SK-MEL-5 (cell line): Measurements from ENCODE around the gene TIMM13. TPM values are rescaled to one million over a fixed set of nuclear protein-coding genes. Genes with fewer than 3 reads are reported as not detected.
"Not testable (repeated sequence)": the region's sequence is repeated elsewhere in the genome, so short reads cannot be mapped to it uniquely, and the experiment has no call there.

Source experiments
- DNase-seq: peaks from one replicate; pipeline ENCODE4 v3.0.0-alpha.2; 2016; ENCODE audit warnings: low read depth, low spot score
- in situ Hi-C: cut with HindIII; loops from 2 replicates; pipeline ENCODE4 v1.10.0; 2016; ENCODE audit warnings: low sequenced_read_pairs, high pct_unique_total_duplicates, low pct_unique_long_range_greater_than_20kb
- polyA plus RNA-seq, 2 experiments: library from polyadenylated mRNA; depleted of rRNA; stranded (reverse); fragments of >200 nt; gene quantifications; 2 replicates each; pipeline ENCODE4 v1.2.3, GENCODE V29; 2015
- total RNA-seq: library from RNA; depleted of rRNA; stranded (reverse); fragments of >200 nt; shearing (Covaris generic); gene quantifications from 2 replicates; pipeline ENCODE4 v1.2.3, GENCODE V29; 2014; rRNA removed

Gene TIMM13
- total RNA-seq = 48.9 and 52.3 TPM in 2 replicates
- 47.4 and 63.9 TPM in 2 replicates for polyA plus RNA-seq (2015; cell fraction: cytosol; rRNA removed)
- 18.4 and 35.2 TPM in 2 replicates for polyA plus RNA-seq (2015; cell fraction: nucleus; rRNA removed)

GRCh38 chr19:2427429-2428320 is at the start of gene TIMM13:
Gene TIMM13 (minus strand): TSS chr19:2427586. CDS start chr19:2427533, 53 bp downstream.
- in situ Hi-C loops = no loop called here
- DNase-seq = peak; percentile 92

GRCh38 chr19:2476451-2477140 is 49.2 kb upstream of the TIMM13 start:
- in situ Hi-C loops = no loop called here
- DNase-seq = no peak

GRCh38 chr19:2475702-2476450 is 48.5 kb upstream of the TIMM13 start, which contains the start of gene GADD45B:
Gene GADD45B (plus strand): TSS chr19:2476127. CDS start chr19:2476359, 232 bp downstream.
- peak; percentile 93 for DNase-seq
- in situ Hi-C loops = no loop called here

GRCh38 chr19:2475018-2475701 is 47.8 kb upstream of the TIMM13 start:
- in situ Hi-C loops = no loop called here
- DNase-seq = peak; percentile 32

- in situ Hi-C loops = no loop called here
- DNase-seq = peak; percentile 71
These were observed 47.0 kb upstream of the TIMM13 start for GRCh38 chr19:2474232-2475017.

- in situ Hi-C loops, DNase-seq: not testable (repeated sequence)
These were observed 42.5 kb upstream of the TIMM13 start for GRCh38 chr19:2469915-2470200.

GRCh38 chr19:2469102-2469914 is 41.9 kb upstream of the TIMM13 start:
- DNase-seq = no peak
- in situ Hi-C loops = no loop called here

- no peak for DNase-seq
- in situ Hi-C loops = no loop called here
These were observed 41.2 kb upstream of the TIMM13 start for GRCh38 chr19:2468596-2468995.

- in situ Hi-C loops = no loop called here
- no peak for DNase-seq
These were observed 37.0 kb upstream of the TIMM13 start for GRCh38 chr19:2464389-2464788.

- DNase-seq, in situ Hi-C loops: not testable (repeated sequence)
These were observed 36.3 kb upstream of the TIMM13 start for GRCh38 chr19:2463694-2464093.

GRCh38 chr19:2462635-2463421 is 35.4 kb upstream of the TIMM13 start:
- in situ Hi-C loops = no loop called here
- peak; percentile 63 for DNase-seq

- in situ Hi-C loops = no loop called here
- peak; percentile 67 for DNase-seq
These were observed 34.6 kb upstream of the TIMM13 start for GRCh38 chr19:2461751-2462634.

GRCh38 chr19:2460245-2460644 is 32.9 kb upstream of the TIMM13 start:
- in situ Hi-C loops = no loop called here
- no peak for DNase-seq

- DNase-seq, in situ Hi-C loops: not testable (repeated sequence)
These were observed 31.4 kb upstream of the TIMM13 start for GRCh38 chr19:2458776-2459175.
